T-helper 22 cell (primary cell): ENCODE results near the gene HIGD2B.
"Not testable (repeated sequence)": the region's sequence is repeated elsewhere in the genome, so short reads cannot be mapped to it uniquely, and the experiment has no call there.

Source experiments
- DNase-seq: peaks from one replicate; pipeline ENCODE4 v3.0.0-alpha.2; 2020; ENCODE audit warnings: low read depth

HIGD2B gene

GRCh38 chr15:72676838-72677237 lies 9.1 kb downstream of the HIGD2B start:
- no peak for DNase-seq

- no peak for DNase-seq
Observed at GRCh38 chr15:72671525-72671924, 14.5 kb downstream of the HIGD2B start.

GRCh38 chr15:72670656-72671352 lies 15.2 kb downstream of the HIGD2B start:
- DNase-seq, result peak; percentile 37

GRCh38 chr15:72669803-72670202 lies 16.2 kb downstream of the HIGD2B start:
- not testable (repeated sequence) for DNase-seq

- not testable (repeated sequence) for DNase-seq
Observed at GRCh38 chr15:72665706-72666105, 20.3 kb downstream of the HIGD2B start.

GRCh38 chr15:72663931-72664330 lies 22.1 kb downstream of the HIGD2B start:
- DNase-seq, result not testable (repeated sequence)

GRCh38 chr15:72661081-72661480 lies 24.9 kb downstream of the HIGD2B start:
- DNase-seq, result not testable (repeated sequence)

- DNase-seq, result not testable (repeated sequence)
Observed at GRCh38 chr15:72656014-72656413, 30.0 kb downstream of the HIGD2B start.

- DNase-seq, result not testable (repeated sequence)
Observed at GRCh38 chr15:72654397-72654796, 31.6 kb downstream of the HIGD2B start, which contains the start of gene GOLGA6B. GOLGA6B (plus strand) TSS chr15:72654697; CDS start chr15:72654738, 41 bp downstream.

- not testable (repeated sequence) for DNase-seq
Observed at GRCh38 chr15:72648631-72649253, 37.2 kb downstream of the HIGD2B start.

- DNase-seq, result not testable (repeated sequence)
Observed at GRCh38 chr15:72642271-72642670, 43.7 kb downstream of the HIGD2B start.

- not testable (repeated sequence) for DNase-seq
Observed at GRCh38 chr15:72639759-72640483, 46.1 kb downstream of the HIGD2B start.

GRCh38 chr15:72636519-72637282 lies 49.3 kb downstream of the HIGD2B start:
- peak; percentile 23 for DNase-seq

GRCh38 chr15:72629068-72629570 lies 56.9 kb downstream of the HIGD2B start:
- DNase-seq, result not testable (repeated sequence)

- DNase-seq, result not testable (repeated sequence)
Observed at GRCh38 chr15:72628249-72629067, 57.5 kb downstream of the HIGD2B start.

- DNase-seq, result not testable (repeated sequence)
Observed at GRCh38 chr15:72626153-72626552, 59.8 kb downstream of the HIGD2B start.
